GM12875 (cell line): Measurements from ENCODE around the gene ASTN2.

Experiments used
- H3K4me3 ChIP-seq: one replicate; pipeline ENCODE4 v1.5.1; 2011; ENCODE audit warnings: low read depth, low read length, control low read depth
- TF ChIP-seq, protein P1 (sequence below): IDR thresholded peaks from 2 replicates; pipeline ENCODE4 v1.5.1; 2011; ENCODE audit warnings: low read depth, mild to moderate bottlenecking, control low read depth, inconsistent platforms, low read length, moderate library complexity, borderline replicate concordance; ENCODE audit not compliant: insufficient read depth

ASTN2 gene

GRCh38 chr9:116467740-116468351 lies 947.0 kb downstream of the ASTN2 start:
- TF ChIP-seq, protein P1, sequence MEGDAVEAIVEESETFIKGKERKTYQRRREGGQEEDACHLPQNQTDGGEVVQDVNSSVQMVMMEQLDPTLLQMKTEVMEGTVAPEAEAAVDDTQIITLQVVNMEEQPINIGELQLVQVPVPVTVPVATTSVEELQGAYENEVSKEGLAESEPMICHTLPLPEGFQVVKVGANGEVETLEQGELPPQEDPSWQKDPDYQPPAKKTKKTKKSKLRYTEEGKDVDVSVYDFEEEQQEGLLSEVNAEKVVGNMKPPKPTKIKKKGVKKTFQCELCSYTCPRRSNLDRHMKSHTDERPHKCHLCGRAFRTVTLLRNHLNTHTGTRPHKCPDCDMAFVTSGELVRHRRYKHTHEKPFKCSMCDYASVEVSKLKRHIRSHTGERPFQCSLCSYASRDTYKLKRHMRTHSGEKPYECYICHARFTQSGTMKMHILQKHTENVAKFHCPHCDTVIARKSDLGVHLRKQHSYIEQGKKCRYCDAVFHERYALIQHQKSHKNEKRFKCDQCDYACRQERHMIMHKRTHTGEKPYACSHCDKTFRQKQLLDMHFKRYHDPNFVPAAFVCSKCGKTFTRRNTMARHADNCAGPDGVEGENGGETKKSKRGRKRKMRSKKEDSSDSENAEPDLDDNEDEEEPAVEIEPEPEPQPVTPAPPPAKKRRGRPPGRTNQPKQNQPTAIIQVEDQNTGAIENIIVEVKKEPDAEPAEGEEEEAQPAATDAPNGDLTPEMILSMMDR = no peak
- no peak overlapping the region for H3K4me3 ChIP-seq

DNA sequence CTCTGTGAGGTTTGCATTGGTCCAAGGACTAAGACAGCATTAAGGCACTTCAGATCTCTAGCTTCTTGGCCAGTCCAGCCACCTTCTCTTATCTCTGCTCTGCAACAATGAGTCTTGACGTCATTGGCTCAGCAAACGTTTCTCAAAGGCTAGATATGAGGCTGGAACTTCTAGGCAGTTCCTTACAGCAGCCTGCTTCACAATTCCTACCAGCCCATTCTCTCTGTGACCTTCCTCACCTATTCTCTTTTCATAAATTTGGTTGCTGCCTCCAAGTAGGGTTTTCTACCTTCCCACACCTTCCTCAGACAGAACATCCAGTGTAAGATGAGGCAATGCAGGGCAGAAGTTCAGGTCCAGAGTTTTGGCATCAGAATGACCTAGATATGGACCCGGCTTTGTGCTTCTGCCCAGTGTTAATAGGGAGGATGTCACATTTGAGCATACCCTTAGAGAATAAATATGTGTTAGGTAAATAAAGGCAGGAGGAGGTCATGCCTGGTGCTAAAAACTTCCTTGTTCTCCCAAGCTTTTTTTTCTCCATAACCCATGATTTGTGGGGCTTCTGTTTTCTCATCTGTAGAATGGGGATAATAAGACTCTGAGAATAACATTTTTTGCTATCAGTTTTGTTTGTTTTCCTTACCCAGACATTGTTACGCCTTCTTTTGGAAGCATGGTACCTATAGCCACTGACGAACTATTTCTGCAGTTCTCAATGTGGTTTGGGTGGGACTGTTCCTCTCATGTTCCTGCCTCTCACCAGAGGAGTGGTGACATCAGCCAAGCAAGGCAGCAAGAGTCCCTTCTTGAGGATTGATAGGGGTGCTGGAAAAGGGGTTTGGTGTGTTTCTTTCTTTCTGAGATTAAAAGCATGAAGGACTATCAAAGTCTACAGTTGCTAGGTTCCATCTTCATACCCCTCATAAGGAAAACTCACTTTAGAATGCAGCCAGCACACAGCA lies 948.3 kb downstream of the ASTN2 start:
- TF ChIP-seq, protein P1 = no peak
- no peak overlapping the region for H3K4me3 ChIP-seq

DNA sequence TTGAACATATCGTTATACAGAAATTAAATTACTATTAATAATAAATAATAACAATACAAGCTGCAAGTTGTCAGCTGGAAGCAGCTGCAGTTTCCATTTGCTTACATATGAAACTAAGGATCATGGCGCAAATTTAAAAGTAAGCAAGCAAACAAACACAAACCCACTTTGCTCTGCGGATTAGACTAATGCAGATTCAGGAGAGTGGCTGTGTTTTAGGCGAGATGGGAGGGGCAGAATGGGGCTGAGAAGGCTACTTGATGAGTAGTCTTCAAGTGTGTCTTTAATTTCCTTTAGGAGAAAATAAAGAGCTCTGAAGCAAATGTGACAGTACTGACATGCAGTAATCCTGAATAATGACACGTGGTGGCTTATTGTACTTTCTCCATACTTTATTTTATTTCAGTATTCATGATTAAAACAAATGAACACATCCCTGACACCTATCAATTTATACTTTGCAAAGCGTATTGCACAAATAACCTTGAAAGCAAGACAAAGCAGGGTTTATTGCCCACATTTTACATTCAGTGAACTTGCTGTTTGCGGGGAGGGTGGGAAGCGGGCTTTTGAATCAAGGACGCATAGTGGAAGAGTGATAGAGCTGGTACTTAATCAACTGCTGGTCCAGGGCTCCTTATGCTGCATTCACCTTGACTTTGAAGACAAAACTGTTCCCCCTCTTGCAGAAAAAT lies 949.1 kb downstream of the ASTN2 start:
- TF ChIP-seq, protein P1 = no peak
- no peak overlapping the region for H3K4me3 ChIP-seq

GRCh38 chr9:116464987-116465571 lies 949.8 kb downstream of the ASTN2 start:
- no peak overlapping the region for H3K4me3 ChIP-seq
- TF ChIP-seq, protein P1 = no peak

GRCh38 chr9:116464423-116464822 lies 950.4 kb downstream of the ASTN2 start:
- TF ChIP-seq, protein P1 = no peak
- no peak overlapping the region for H3K4me3 ChIP-seq

GRCh38 chr9:116461632-116462031 lies 953.2 kb downstream of the ASTN2 start:
- TF ChIP-seq, protein P1 = no peak
- no peak overlapping the region for H3K4me3 ChIP-seq
